ENCODE results near the gene CDH5. TPM values are rescaled to one million over a fixed set of nuclear protein-coding genes. Genes with fewer than 3 reads are reported as not detected.

CDH5 gene
- total and polyA plus RNA-seq, 8 donors: 77.2 to 179 (median 154) TPM

DNA sequence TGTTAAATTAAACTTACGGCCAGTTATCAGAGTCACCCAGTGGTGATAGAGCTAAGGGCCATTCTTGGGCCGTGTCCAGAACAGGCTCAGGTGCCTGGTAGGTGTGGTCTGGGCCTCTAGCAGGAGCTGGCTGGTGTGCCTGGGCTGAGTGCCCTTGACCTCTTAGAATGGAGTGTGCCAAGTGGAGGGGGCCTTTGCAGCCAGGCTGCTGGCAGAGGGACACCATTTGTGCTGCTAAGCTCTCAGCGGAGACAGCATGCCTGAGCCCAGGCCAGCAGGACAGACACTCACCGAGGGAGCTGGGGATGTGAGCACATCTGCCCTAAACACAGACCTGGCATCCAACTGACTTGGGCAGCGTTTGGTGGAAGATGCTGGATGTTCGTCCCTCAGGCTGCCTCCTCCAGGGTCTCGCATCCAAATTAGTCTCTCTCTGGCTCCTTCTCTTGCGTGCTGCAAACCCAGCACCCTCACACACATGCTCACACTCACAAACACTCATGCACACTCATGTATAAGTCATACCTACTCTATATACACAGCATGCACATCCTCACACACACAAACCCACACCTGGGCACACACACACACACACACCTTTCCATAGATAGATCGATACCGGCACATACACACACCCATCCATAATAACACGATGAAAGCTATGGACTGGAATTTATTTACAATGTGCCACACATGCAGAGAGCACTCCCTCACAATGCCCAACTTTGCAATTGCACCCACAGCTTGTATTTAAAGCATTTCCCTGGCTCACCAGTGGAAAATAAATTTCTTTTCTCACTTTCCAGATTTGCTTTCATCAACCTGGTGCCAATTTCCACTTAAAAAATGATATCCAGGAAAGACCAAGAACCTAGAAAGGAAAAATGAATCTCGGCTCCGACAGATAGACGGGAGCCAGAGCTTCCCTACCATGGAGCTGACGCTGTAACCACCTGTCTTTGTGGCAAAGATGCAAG, 33.6 kb upstream of the CDH5 start:
- no peaks in the 10 kb centered on the region for H3K4me1 ChIP-seq
- peak; percentile 63 for ATAC-seq
- H3K4me3 ChIP-seq: no peak overlapping the region
- H3K27ac ChIP-seq: no peak overlapping the region
- no peaks in the 10 kb centered on the region for H3K36me3 ChIP-seq
- H3K27me3 ChIP-seq: no peaks in the 10 kb centered on the region
- no peak for DNase-seq
- TF ChIP-seq CTCF (IDR thresholded peaks at IDR 0.05): no peak
- intact Hi-C loops (cut with DNase I): no loop called here
- no peaks in the 10 kb centered on the region for H3K9me3 ChIP-seq

DNA sequence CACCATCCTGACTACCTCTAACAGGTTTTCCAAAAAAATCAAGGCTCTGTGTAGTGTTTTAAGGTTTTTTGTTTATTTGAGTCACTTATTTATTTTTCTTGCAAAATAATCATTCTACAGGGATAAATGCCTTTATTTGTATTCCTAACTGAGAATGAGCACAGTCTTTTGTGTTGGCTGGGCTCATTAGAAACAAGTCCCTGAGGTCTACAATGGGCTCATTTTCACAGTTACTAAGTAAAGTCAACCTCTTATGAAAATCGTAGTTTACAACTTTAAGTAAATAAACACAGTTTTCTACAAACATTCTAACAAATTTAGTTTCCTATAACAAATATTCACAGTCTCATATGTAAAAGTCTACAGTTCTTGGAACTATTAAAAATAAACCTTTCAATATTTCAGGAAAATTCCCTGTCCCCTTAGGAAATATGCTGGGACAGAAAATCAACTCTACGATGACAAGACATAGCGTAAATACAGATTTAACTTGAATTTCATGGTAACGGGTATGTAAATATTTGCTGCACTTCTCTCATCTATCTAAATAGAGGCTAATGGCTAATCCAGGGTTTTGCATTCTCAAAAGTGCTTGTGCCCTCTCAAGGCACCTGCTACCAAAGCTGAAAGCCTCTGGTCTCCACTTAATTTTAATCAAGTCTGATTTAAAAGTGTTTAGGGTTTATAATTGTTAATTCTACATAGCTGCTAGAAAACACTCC, 31.5 kb upstream of the CDH5 start:
- H3K9me3 ChIP-seq: no peaks in the 10 kb centered on the region
- intact Hi-C loops (cut with DNase I): no loop called here
- no peaks in the 10 kb centered on the region for H3K27me3 ChIP-seq
- TF ChIP-seq CTCF (IDR thresholded peaks at IDR 0.05): no peak
- H3K36me3 ChIP-seq: no peaks in the 10 kb centered on the region
- H3K27ac ChIP-seq: no peak overlapping the region
- H3K4me3 ChIP-seq: no peak overlapping the region
- no peak for DNase-seq
- no peaks in the 10 kb centered on the region for H3K4me1 ChIP-seq
- ATAC-seq: no peak

GRCh38 chr16:66335704-66336329, 30.7 kb upstream of the CDH5 start:
- Histone ChIP-seq H3K27ac (no peak overlapping the region), H3K4me3 (no peak overlapping the region), H3K27me3 (no peaks in the 10 kb centered on the region), H3K4me1 (no peaks in the 10 kb centered on the region), H3K36me3 (no peaks in the 10 kb centered on the region), H3K9me3 (no peaks in the 10 kb centered on the region)
- no peak for ATAC-seq
- no peak for TF ChIP-seq CTCF (IDR thresholded peaks at IDR 0.05)
- intact Hi-C loops (cut with DNase I): no loop called here
- peak in 2 of 4 donors; percentile 72 to 90 for DNase-seq

GRCh38 chr16:66337463-66338188, 28.9 kb upstream of the CDH5 start:
- Histone ChIP-seq H3K27me3 (no peaks in the 10 kb centered on the region), H3K4me1 (no peaks in the 10 kb centered on the region), H3K4me3 (no peak overlapping the region), H3K9me3 (no peaks in the 10 kb centered on the region), H3K36me3 (no peaks in the 10 kb centered on the region), H3K27ac (no peak overlapping the region)
- no peak for TF ChIP-seq CTCF (IDR thresholded peaks at IDR 0.05)
- peak in 2 of 4 donors; percentile 63 to 78 for DNase-seq
- ATAC-seq: no peak
- intact Hi-C loops (cut with DNase I): no loop called here
